Colonic mucosa (tissue), 4 donors: ENCODE data around the gene HELZ2. TPM values are rescaled to one million over a fixed set of nuclear protein-coding genes. Genes with fewer than 3 reads are reported as not detected.

Experiments used
- DNase-seq: peaks from one replicate; pipeline ENCODE4 v3.0.0-alpha.2; 2020
- H3K27ac ChIP-seq: fragments of 200-600 bp; one replicate; pipeline ENCODE4 v1.8.0; 2021
- H3K27me3 ChIP-seq: fragments of 200-600 bp; one replicate; pipeline ENCODE4 v1.8.0; 2021
- H3K36me3 ChIP-seq: fragments of 200-600 bp; one replicate; pipeline ENCODE4 v1.8.0; 2021
- H3K4me1 ChIP-seq: fragments of 200-600 bp; one replicate; pipeline ENCODE4 v1.8.0; 2021; ENCODE audit warnings: mild to moderate bottlenecking
- H3K4me3 ChIP-seq: fragments of 200-600 bp; one replicate; pipeline ENCODE4 v1.8.0; 2021
- H3K9ac ChIP-seq, 2 donors: one replicate each; pipeline ENCODE4 v1.7.0; 2013; ENCODE audit warnings: control low read depth in 2 of 2, low read depth in 2 of 2, low read length in 2 of 2
- H3K9me3 ChIP-seq: fragments of 200-600 bp; one replicate; pipeline ENCODE4 v1.8.0; 2021
- CTCF ChIP-seq: fragments of 200-600 bp; IDR thresholded peaks from one replicate; pipeline ENCODE4 v1.8.0; 2022; ENCODE audit warnings: antibody characterized with exemption, mild to moderate bottlenecking
- intact Hi-C: fragments of 100-400 bp; cut with DNase I; formaldehyde crosslinking; loops from one replicate; pipeline ENCODE4 v1.14.1; 2022
- total RNA-seq, 2 donors: library from RNA; stranded (reverse); fragmentation: NEBNext Ultra II Directional in 1 of 2; extraction: Animal tissue kit (Norgen Biotek cat#: 25700) in 1 of 2; gene quantifications; one replicate each; pipeline ENCODE4 v1.2.1, GENCODE V29; 2021
- donor health status: healthy.
- donor health status: DM: no; HTN: no; CAD: no.
- donor health status: DM: no; HTN: no; CAD: no.

HELZ2 gene
- total RNA-seq, result 10 to 100 TPM; 36.3 to 38.0 TPM

- Histone ChIP-seq H3K4me1 (peaks cover 9% of the 10 kb centered on the region), H3K36me3 (no peaks in the 10 kb centered on the region), H3K27me3 (no peaks in the 10 kb centered on the region), H3K9ac (peak within 1 kb of the TSS; percentile 76 to 86), H3K9me3 (no peaks in the 10 kb centered on the region), H3K27ac (peak within 1 kb of the TSS; percentile 64), H3K4me3 (peak within 1 kb of the TSS; percentile 79)
- TF ChIP-seq CTCF, result no peak
- intact Hi-C loops, result no loop called here
- peak; percentile 86 for DNase-seq
Observed at GRCh38 chr20:63574156-63574828, at the start of gene HELZ2. TSS of gene HELZ2 (minus strand) at chr20:63574239. CDS start at chr20:63572385, 1,854 bp downstream.

GRCh38 chr20:63622732-63623131 lies 48.7 kb upstream of the HELZ2 start:
- H3K4me1 ChIP-seq, result no peaks in the 10 kb centered on the region
- no peak for DNase-seq
- no peak for TF ChIP-seq CTCF
- no peak overlapping the region for H3K9ac ChIP-seq
- no peak overlapping the region for H3K27ac ChIP-seq
- H3K4me3 ChIP-seq, result no peak overlapping the region
- no peaks in the 10 kb centered on the region for H3K27me3 ChIP-seq
- H3K9me3 ChIP-seq, result no peaks in the 10 kb centered on the region
- no peaks in the 10 kb centered on the region for H3K36me3 ChIP-seq
- intact Hi-C loops, result no loop called here

- no peak overlapping the region for H3K9ac ChIP-seq
Observed at GRCh38 chr20:63622096-63622495, 48.1 kb upstream of the HELZ2 start.

GRCh38 chr20:63620991-63621390 lies 47.0 kb upstream of the HELZ2 start:
- TF ChIP-seq CTCF, result no peak
- no peaks in the 10 kb centered on the region for H3K9me3 ChIP-seq
- no peaks in the 10 kb centered on the region for H3K4me1 ChIP-seq
- no peak for DNase-seq
- no peaks in the 10 kb centered on the region for H3K36me3 ChIP-seq
- H3K9ac ChIP-seq, result no peak overlapping the region
- intact Hi-C loops, result no loop called here
- no peak overlapping the region for H3K4me3 ChIP-seq
- H3K27ac ChIP-seq, result no peak overlapping the region
- H3K27me3 ChIP-seq, result no peaks in the 10 kb centered on the region

More at GRCh38 chr20:63622096-63622495, 48.1 kb upstream of the HELZ2 start:
- Histone ChIP-seq H3K4me1 (no peaks in the 10 kb centered on the region), H3K27ac (no peak overlapping the region), H3K36me3 (no peaks in the 10 kb centered on the region), H3K27me3 (no peaks in the 10 kb centered on the region), H3K9me3 (no peaks in the 10 kb centered on the region), H3K4me3 (no peak overlapping the region)
- DNase-seq, result no peak
- TF ChIP-seq CTCF, result no peak
- intact Hi-C loops, result no loop called here

- no peak for DNase-seq
Observed at GRCh38 chr20:63619505-63619904, 45.5 kb upstream of the HELZ2 start.

More at GRCh38 chr20:63619505-63619904, 45.5 kb upstream of the HELZ2 start:
- H3K36me3 ChIP-seq, result no peaks in the 10 kb centered on the region
- intact Hi-C loops, result no loop called here
- TF ChIP-seq CTCF, result no peak
- H3K4me3 ChIP-seq, result no peak overlapping the region
- no peak overlapping the region for H3K27ac ChIP-seq
- no peak overlapping the region for H3K9ac ChIP-seq
- no peaks in the 10 kb centered on the region for H3K27me3 ChIP-seq
- no peaks in the 10 kb centered on the region for H3K4me1 ChIP-seq
- H3K9me3 ChIP-seq, result no peaks in the 10 kb centered on the region
